HUES48 (cell line): ENCODE data around the gene BTBD7.
"Not testable (repeated sequence)": the region's sequence is repeated elsewhere in the genome, so short reads cannot be mapped to it uniquely, and the experiment has no call there.

ENCODE experiments used
- H3K27ac ChIP-seq: one replicate; pipeline ENCODE4 v1.7.0; 2013; ENCODE audit warnings: low read depth, low read length, inconsistent platforms
- H3K27me3 ChIP-seq: 2 replicates; pipeline ENCODE4 v1.6.1; 2013; ENCODE audit warnings: mild to moderate bottlenecking, low read length; ENCODE audit not compliant: control insufficient read depth, insufficient read depth
- H3K36me3 ChIP-seq: 2 replicates; pipeline ENCODE4 v1.6.1; 2013; ENCODE audit warnings: low read length; ENCODE audit not compliant: control insufficient read depth, insufficient read depth
- H3K4me1 ChIP-seq: 2 replicates; pipeline ENCODE4 v1.6.1; 2013; ENCODE audit warnings: mild to moderate bottlenecking, low read length; ENCODE audit not compliant: control insufficient read depth, insufficient read depth
- H3K4me3 ChIP-seq: 2 replicates; pipeline ENCODE4 v1.5.1; 2013; ENCODE audit warnings: mild to moderate bottlenecking, low read depth, low read length
- H3K9ac ChIP-seq: 2 replicates; pipeline ENCODE4 v1.6.1; 2013; ENCODE audit warnings: mild to moderate bottlenecking, low read depth, low read length, moderate library complexity
- H3K9me3 ChIP-seq: 2 replicates; pipeline ENCODE4 v1.6.1; 2013; ENCODE audit warnings: low read length; ENCODE audit not compliant: control insufficient read depth, insufficient read depth

Gene BTBD7

DNA sequence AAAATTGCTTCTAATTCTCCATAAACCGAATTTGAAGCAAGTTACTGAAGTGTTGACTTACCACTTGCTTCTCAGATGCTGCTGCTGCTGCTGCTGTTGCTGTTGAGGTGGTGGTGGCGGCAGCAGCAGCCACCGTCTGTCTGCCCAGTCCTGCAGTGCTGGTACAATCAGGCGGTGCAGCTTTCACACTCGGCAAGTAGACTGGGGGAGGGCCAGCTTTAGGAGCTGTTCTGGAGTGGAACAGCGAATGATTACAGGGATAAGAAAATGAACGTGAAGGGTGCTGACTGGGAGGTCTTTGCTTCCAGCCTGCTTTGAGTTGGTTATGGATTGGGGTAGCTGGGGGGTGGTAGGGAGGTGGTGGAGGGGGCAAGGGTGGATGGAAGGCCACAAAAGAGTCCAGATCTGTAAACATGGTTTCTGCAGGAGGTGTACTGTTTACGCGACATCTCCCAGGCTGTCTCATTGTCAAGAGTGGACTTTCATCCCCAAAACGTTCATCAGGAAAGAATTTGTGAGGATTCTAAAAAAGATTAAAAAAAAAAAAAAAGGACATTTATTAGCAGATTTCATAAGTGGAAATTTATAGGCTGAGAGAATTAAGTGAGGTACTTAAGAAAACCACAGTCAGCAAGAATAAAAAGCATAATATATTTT, 86.9 kb downstream of the BTBD7 start:
- Histone ChIP-seq H3K9ac (no peak overlapping the region), H3K36me3 (peaks cover 72% of the 10 kb centered on the region)

DNA sequence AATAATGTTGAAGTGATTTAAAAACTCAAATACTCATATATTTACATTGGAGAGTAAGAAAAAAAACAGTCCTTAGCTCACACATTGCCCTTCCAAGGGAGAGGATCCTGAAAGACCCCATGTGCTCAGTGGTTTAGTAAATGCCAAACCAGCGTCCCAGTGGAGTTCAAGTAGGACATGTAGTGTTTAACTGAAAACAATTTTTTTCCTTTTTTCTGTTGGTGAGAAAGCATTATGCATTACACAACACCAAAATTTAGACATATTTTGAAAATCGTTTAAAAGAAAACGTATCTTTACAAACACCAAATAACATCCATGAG, 92.2 kb downstream of the BTBD7 start:
- no peaks in the 10 kb centered on the region for H3K27me3 ChIP-seq
- no peaks in the 10 kb centered on the region for H3K9me3 ChIP-seq
- H3K27ac ChIP-seq: peak overlapping the region; percentile 11
- H3K4me1 ChIP-seq: no peaks in the 10 kb centered on the region
- no peak overlapping the region for H3K9ac ChIP-seq
- peaks cover 45% of the 10 kb centered on the region for H3K36me3 ChIP-seq
- no peak overlapping the region for H3K4me3 ChIP-seq

More for the DNA sequence above, 86.9 kb downstream of the BTBD7 start:
- Histone ChIP-seq H3K9me3 (no peaks in the 10 kb centered on the region), H3K27ac (no peak overlapping the region), H3K4me3 (no peak overlapping the region), H3K27me3 (no peaks in the 10 kb centered on the region), H3K4me1 (peaks cover 4% of the 10 kb centered on the region; the same call in 1 of the 2 replicates)

DNA sequence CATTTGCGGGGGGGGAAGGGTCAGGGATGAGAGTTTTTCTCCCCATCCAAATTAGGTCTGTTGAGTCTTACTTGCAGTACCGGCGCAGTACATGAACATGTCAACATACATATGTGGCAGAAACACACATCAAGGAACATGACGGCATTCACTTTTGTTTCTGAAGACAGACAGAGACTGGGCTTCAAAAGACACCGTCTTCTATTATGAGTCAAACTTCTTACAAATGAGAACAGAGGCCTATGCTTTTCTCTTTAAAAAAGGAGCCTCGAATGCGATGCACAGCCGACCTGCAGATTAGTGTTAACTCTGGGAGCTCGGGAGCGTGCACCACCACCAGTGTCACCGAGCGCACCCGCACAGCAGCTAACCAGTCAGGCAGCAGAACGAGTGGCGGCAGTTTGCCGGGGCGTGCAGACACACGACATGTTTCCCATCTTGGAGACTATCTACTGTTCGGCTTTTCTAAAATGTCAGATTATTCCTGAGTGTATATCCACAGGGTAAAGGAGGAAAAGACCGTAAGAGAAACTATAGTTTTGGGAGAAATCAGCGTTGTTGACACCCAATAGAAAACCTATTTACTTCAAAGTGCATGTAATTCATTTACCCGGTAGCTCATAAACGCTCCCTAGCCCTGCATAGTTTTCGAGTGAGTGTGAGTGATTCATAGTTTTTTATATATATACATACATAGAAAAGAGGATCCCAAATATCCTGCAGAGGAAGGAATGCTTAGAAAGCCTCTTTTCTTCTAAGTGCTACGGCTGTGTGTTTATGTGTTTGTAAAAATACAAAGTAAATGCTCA, 92.8 kb downstream of the BTBD7 start:
- H3K27ac ChIP-seq: peak overlapping the region; percentile 17
- H3K4me1 ChIP-seq: no peaks in the 10 kb centered on the region
- no peaks in the 10 kb centered on the region for H3K9me3 ChIP-seq
- H3K36me3 ChIP-seq: peaks cover 39% of the 10 kb centered on the region
- no peak overlapping the region for H3K4me3 ChIP-seq
- H3K27me3 ChIP-seq: no peaks in the 10 kb centered on the region
- H3K9ac ChIP-seq: no peak overlapping the region

DNA sequence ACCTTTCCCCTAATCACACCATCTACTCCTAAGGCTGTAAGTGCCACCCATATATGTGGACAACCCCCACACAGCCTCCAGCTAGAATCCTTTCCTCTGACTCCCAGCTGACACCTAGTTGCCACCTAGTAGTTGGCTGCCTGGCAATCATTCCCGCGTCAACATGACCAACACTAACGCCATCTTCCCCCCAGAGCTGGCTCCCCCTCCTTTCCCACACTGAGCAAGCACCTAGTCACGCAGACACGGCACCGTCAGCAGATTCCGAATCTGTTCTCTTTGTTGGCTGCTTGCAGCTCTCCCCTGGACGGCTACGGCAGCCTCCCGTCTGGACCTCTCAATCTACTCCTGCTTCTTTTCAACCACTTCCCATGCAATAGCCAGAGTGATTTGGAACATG, 98.0 kb downstream of the BTBD7 start:
- Histone ChIP-seq H3K4me1 (no peaks in the 10 kb centered on the region), H3K9ac (no peak overlapping the region), H3K9me3 (no peaks in the 10 kb centered on the region), H3K4me3 (no peak overlapping the region), H3K27ac (no peak overlapping the region), H3K27me3 (no peaks in the 10 kb centered on the region), H3K36me3 (no peaks in the 10 kb centered on the region)

DNA sequence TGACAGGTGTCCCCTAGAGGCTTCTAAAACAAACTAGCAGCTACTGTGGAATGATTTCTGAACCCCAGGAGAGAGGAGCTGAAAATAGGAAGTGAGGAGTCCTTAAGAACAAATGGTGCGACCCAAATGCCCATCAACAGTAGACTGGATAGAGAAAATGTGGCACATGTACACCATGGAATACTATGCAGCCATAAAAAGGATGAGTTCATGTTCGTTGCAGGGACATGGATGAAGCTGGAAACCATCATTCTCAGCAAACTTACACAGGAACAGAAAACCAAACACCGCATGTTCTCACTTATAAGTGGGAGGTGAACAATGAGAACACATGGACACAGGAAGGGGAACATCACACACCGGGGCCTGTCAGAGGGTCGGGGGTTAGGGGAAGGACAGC, 99.8 kb downstream of the BTBD7 start:
- H3K4me3 ChIP-seq, H3K27me3 ChIP-seq, H3K27ac ChIP-seq, H3K36me3 ChIP-seq, H3K9me3 ChIP-seq, H3K4me1 ChIP-seq, H3K9ac ChIP-seq: not testable (repeated sequence)

- Histone ChIP-seq H3K4me3 (no peak overlapping the region), H3K4me1 (no peaks in the 10 kb centered on the region), H3K27ac (no peak overlapping the region), H3K36me3 (peaks cover 18% of the 10 kb centered on the region), H3K27me3 (no peaks in the 10 kb centered on the region), H3K9me3 (no peaks in the 10 kb centered on the region), H3K9ac (no peak overlapping the region)
These were observed 100.7 kb downstream of the BTBD7 start for GRCh38 chr14:93232159-93232558.

GRCh38 chr14:93231129-93231979, 101.5 kb downstream of the BTBD7 start:
- peaks cover 23% of the 10 kb centered on the region for H3K36me3 ChIP-seq
- no peaks in the 10 kb centered on the region for H3K9me3 ChIP-seq
- no peaks in the 10 kb centered on the region for H3K27me3 ChIP-seq
- H3K4me3 ChIP-seq: no peak overlapping the region
- no peak overlapping the region for H3K27ac ChIP-seq
- H3K9ac ChIP-seq: no peak overlapping the region
- no peaks in the 10 kb centered on the region for H3K4me1 ChIP-seq

DNA sequence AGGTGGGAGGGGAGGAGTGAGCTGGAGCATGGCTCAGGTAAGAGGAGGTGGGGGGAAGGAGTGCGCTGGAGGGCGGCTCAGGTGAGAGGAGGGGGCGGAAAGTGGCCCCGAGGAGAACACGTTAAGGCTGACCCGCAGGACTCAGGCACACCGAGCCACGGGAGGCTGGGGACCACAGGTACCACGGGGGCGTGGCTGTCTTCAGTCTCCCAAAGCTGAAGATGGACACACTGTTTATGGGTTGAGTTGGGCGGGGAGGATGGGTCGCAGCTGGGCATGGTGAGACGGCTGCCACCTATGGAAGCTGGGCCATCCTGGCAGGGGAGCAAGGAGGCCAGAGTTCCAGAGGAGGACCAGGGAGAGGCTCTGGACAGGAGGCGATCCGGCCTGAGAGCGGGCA, 102.3 kb downstream of the BTBD7 start:
- no peaks in the 10 kb centered on the region for H3K27me3 ChIP-seq
- no peak overlapping the region for H3K4me3 ChIP-seq
- H3K27ac ChIP-seq: no peak overlapping the region

DNA sequence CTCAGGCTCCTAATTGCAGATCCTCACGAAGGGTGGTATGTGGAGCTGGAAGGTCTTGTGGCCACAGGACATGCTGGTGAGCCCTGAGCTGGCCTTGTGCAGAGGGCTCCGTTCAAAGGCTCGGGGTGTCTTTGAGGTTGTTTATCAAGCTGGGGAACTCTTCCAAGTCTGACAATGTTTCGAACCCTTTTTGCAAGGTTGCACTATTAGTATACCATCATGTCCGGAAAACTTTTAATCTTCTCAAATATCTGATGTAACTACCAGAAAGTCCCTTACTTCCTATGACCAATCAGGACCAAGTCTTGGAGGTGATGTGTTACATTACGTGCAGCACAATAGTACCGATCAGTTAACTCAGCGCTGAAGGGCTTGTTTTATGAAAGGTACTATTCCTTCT, 104.3 kb downstream of the BTBD7 start:
- Histone ChIP-seq H3K4me3 (no peak overlapping the region), H3K4me1 (no peaks in the 10 kb centered on the region), H3K9me3 (no peaks in the 10 kb centered on the region), H3K27me3 (no peaks in the 10 kb centered on the region), H3K27ac (no peak overlapping the region), H3K9ac (no peak overlapping the region), H3K36me3 (peaks cover 42% of the 10 kb centered on the region)

More for the DNA sequence above, 102.3 kb downstream of the BTBD7 start:
- H3K36me3 ChIP-seq: peaks cover 29% of the 10 kb centered on the region
- H3K9ac ChIP-seq: no peak overlapping the region
- H3K9me3 ChIP-seq: no peaks in the 10 kb centered on the region
- no peaks in the 10 kb centered on the region for H3K4me1 ChIP-seq

GRCh38 chr14:93223565-93223964, 109.3 kb downstream of the BTBD7 start:
- no peaks in the 10 kb centered on the region for H3K27me3 ChIP-seq
- H3K9ac ChIP-seq: no peak overlapping the region
- peaks cover 72% of the 10 kb centered on the region for H3K36me3 ChIP-seq
- no peaks in the 10 kb centered on the region for H3K9me3 ChIP-seq
- H3K4me1 ChIP-seq: no peaks in the 10 kb centered on the region
- no peak overlapping the region for H3K27ac ChIP-seq
- H3K4me3 ChIP-seq: no peak overlapping the region

GRCh38 chr14:93220509-93220908, 112.3 kb downstream of the BTBD7 start:
- peaks cover 70% of the 10 kb centered on the region for H3K36me3 ChIP-seq
- no peaks in the 10 kb centered on the region for H3K27me3 ChIP-seq
- no peak overlapping the region for H3K9ac ChIP-seq
- H3K9me3 ChIP-seq: no peaks in the 10 kb centered on the region
- no peak overlapping the region for H3K4me3 ChIP-seq
- H3K27ac ChIP-seq: no peak overlapping the region
- H3K4me1 ChIP-seq: no peaks in the 10 kb centered on the region
